ENCODE results near the gene NT5M. TPM values are rescaled to one million over a fixed set of nuclear protein-coding genes. Genes with fewer than 3 reads are reported as not detected.

NT5M gene
- total RNA-seq, 1 experiment from 2014 or later = 10.2 TPM

DNA sequence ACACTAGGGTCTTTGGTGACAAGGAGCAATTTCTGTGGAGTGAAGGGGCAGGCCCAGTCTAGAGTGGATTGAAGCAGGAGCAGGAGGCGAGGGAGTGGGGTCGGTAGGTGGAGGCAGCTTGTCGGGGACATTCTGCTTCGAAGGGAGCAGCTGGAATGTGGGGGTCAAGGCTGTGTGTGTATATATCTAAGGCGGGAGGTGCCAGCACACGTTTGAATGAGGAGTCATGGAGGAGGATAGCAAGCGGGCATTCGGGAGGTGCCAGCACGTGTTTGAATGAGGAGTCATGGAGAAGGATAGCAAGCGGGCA, 17.7 kb downstream of the NT5M start (continued):
- TF ChIP-seq YY1 (IDR thresholded peaks at IDR 0.05; ENCODE audit: extremely low read depth, insufficient replicate concordance, low read depth, low read length) (no peak), RAD21 (IDR thresholded peaks at IDR 0.05; ENCODE audit: low read depth) (no peak), ELF1 (IDR thresholded peaks at IDR 0.05; ENCODE audit: borderline replicate concordance, low read depth) (no peak)

DNA sequence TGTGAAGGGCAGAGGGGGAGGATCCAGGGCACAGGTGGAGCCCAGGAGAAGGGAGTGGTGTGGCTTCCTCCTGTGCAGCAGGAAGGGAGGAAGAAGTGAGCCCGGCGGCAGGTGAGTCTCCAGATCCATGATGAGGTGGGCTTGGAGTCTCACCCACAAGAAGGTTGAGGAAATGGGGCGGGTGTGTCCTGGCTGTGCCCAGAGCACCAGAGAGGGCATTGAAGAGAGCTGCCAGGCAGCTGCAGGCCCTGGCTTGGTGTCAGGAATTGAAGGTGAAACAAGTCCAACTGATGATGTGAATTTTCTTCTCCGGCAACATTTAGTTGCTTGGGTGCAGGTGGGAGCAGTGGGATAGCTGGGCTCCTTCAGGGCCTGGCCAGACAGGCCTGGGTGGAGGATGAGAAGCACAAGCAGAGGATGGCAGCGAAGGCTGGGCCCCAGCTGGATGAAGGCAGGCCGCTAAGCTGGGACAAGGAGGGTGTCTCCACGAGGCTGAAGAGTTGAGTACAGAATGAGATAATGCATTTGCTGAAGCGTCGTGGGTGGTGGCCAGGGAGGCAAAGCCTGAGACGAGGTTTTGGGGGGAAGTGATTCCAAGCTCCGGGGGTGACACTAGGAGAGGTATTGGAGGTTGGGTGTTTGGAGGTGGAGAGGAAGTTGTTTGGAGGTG, 18.3 kb downstream of the NT5M start:
- ATAC-seq = no peak
- BruUV-seq (replicated peaks) = no TSS peak
- Histone ChIP-seq H3K4me2 (ENCODE audit: low read length) (no peak overlapping the region), H2AFZ (ENCODE audit: low read depth, low read length, poor library complexity, severe bottlenecking) (no peak overlapping the region), H3K9me2 (ENCODE audit: insufficient read depth) (no peaks in the 10 kb centered on the region), H4K20me1 (ENCODE audit: insufficient read depth) (no peaks in the 10 kb centered on the region), H3K9me3 (ENCODE audit: control insufficient read depth in 1 of 2, insufficient read depth in 1 of 2, low read depth in 1 of 2, low read length in 2 of 2) (no peaks in the 10 kb centered on the region), H3K4me1 (ENCODE audit: control insufficient read depth in 1 of 2, insufficient read depth in 2 of 2, low read length in 2 of 2) (no peaks in the 10 kb centered on the region), H3K4me3 (replicated peaks in 1 of 2; ENCODE audit: low read depth in 1 of 2, low read length in 2 of 2) (no peak overlapping the region), H3K27me3 (ENCODE audit: insufficient read depth, low read length) (no peaks in the 10 kb centered on the region), H3K79me2 (ENCODE audit: insufficient read depth, low read length) (no peaks in the 10 kb centered on the region), H3K27ac (ENCODE audit: low read depth, low read length) (no peak overlapping the region), H3K9ac (ENCODE audit: low read length) (no peak overlapping the region), H3K36me3 (ENCODE audit: control insufficient read depth in 1 of 2, insufficient read depth in 2 of 2, low read length in 2 of 2) (no peaks in the 10 kb centered on the region)
- intact Hi-C loops (cut with micrococcal nuclease) = no loop called here
- no peak for DNase-seq (ENCODE audit: low read depth, low spot score)
- ChIA-PET RAD21 (ENCODE audit: low non-redundant PET in 1 of 2, low total read pairs in 2 of 2, uncharacterized antibody in 2 of 2, unreplicated experiment in 2 of 2) (no interaction called here), CTCF (no interaction called here), POLR2A (no interaction called here)
- TF ChIP-seq, protein P1, sequence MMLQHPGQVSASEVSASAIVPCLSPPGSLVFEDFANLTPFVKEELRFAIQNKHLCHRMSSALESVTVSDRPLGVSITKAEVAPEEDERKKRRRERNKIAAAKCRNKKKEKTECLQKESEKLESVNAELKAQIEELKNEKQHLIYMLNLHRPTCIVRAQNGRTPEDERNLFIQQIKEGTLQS (IDR thresholded peaks at IDR 0.05) = no peak
- no peak for TF ChIP-seq CTCF (IDR thresholded peaks at IDR 0.05 in 2 of 3, conservative IDR thresholded peaks at IDR 0.05 in 1 of 3; ENCODE audit: borderline replicate concordance in 1 of 3, insufficient read depth in 1 of 3, low read depth in 2 of 3, low read length in 2 of 3)
- TF ChIP-seq ZNF274 (IDR thresholded peaks at IDR 0.05; ENCODE audit: low read depth, low read length) = no peak
- TF ChIP-seq YY1 (IDR thresholded peaks at IDR 0.05; ENCODE audit: extremely low read depth, insufficient replicate concordance, low read depth, low read length) = no peak
- TF ChIP-seq SRF (IDR thresholded peaks at IDR 0.05; ENCODE audit: low read depth) = no peak
- TF ChIP-seq SIN3A (IDR thresholded peaks at IDR 0.05; ENCODE audit: low read depth) = no peak
- no peak for TF ChIP-seq EGR1 (IDR thresholded peaks at IDR 0.05; ENCODE audit: low read depth)
